ENCODE data around the gene PDK3.

The PDK3 gene

DNA sequence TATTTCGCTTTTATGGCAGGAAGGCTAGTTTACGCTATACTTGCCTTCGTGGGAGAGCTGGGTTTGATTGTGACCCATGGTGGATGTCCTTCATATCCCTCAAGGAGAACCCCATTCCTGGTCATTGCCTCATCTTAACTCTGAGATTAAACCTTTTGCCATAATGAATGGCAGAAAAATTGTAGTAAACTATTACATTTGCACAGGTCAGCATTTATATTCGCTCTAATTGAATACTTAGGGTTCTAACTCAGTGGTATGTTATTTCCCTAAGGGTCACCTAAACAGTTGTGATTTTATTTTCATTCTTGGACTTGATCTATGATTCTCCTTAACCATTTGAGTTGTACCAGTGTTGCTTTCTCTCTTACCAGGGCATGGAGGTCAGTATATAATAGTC is 13.4 kb downstream of the PDK3 start:
- DNase-seq (ENCODE audit: insufficient read length, low spot score): no peak
- no peak for FAIRE-seq
- TF ChIP-seq, protein P1, sequence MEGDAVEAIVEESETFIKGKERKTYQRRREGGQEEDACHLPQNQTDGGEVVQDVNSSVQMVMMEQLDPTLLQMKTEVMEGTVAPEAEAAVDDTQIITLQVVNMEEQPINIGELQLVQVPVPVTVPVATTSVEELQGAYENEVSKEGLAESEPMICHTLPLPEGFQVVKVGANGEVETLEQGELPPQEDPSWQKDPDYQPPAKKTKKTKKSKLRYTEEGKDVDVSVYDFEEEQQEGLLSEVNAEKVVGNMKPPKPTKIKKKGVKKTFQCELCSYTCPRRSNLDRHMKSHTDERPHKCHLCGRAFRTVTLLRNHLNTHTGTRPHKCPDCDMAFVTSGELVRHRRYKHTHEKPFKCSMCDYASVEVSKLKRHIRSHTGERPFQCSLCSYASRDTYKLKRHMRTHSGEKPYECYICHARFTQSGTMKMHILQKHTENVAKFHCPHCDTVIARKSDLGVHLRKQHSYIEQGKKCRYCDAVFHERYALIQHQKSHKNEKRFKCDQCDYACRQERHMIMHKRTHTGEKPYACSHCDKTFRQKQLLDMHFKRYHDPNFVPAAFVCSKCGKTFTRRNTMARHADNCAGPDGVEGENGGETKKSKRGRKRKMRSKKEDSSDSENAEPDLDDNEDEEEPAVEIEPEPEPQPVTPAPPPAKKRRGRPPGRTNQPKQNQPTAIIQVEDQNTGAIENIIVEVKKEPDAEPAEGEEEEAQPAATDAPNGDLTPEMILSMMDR (IDR thresholded peaks at IDR 0.05; ENCODE audit: insufficient read depth, missing control alignments): no peak

DNA sequence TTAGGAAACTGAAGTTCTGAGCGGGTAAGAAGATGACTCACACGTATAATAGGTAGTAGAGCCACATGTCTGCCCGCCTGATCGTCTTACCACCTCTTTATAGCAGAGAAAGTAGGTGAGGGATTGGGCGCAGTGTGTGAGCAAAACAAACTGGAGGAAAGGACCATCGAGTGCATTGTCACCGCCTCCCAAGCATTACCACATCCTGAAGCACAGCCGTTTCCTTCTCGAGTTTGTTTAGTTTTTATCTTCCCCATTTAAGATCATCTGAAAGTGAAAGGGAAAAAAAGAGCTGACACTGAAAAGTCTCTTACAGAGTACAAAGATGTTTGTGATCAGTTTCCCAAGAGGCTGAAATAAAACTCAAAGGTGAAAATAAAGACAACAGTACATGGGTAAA is 14.8 kb downstream of the PDK3 start:
- no peak for FAIRE-seq
- no peak for DNase-seq (ENCODE audit: insufficient read length, low spot score)
- TF ChIP-seq, protein P1 (IDR thresholded peaks at IDR 0.05; ENCODE audit: insufficient read depth, missing control alignments): no peak

GRCh38 chrX:24480400-24480865 is 15.3 kb downstream of the PDK3 start:
- TF ChIP-seq, protein P1 (IDR thresholded peaks at IDR 0.05; ENCODE audit: insufficient read depth, missing control alignments): no peak
- DNase-seq (ENCODE audit: insufficient read length, low spot score): no peak
- no peak for FAIRE-seq

GRCh38 chrX:24482823-24483415 is 17.8 kb downstream of the PDK3 start:
- DNase-seq (ENCODE audit: insufficient read length, low spot score): no peak
- FAIRE-seq: no peak
- TF ChIP-seq, protein P1 (IDR thresholded peaks at IDR 0.05; ENCODE audit: insufficient read depth, missing control alignments): no peak

DNA sequence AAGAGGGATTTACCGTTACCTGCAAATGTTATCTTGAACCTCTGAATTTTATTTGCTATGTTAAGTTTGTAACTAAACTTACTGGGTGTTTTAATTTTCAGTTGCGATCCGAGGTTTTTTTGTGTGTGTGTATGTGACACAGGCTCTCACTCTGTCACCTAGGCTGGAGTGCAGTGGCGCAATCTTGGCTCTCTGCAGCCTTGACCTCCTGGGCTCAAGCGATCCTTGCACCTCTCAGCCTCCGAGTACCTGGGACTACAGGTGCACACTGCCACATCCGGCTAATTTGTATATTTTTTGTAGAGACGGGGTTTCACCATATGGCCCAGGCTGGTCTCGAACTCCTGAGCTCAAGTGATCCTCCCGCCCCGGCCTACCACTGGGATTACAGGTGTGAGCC is 18.5 kb downstream of the PDK3 start:
- DNase-seq (ENCODE audit: insufficient read length, low spot score) (no peak), FAIRE-seq (no peak)
- TF ChIP-seq, protein P1 (IDR thresholded peaks at IDR 0.05; ENCODE audit: insufficient read depth, missing control alignments): no peak

DNA sequence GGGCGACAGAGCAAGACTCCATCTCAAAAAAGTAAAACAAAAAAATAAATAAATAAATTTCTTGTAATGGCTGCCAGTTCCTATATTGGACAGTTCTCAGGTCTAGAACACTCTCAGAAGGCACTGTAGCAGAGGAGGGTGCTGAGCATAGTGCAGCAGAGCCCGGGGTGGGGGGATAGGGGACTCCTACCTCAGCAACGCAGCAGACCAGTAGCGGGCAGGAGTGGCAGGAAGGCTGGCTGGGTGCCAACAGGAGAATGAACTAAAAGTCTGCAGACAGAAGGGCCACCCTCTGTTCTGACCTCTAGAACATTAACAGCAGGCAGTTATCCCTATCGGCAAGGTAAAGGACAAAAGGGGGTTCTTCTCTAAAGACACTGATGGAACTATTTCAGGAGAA is 20.2 kb downstream of the PDK3 start:
- no peak for FAIRE-seq
- no peak for DNase-seq (ENCODE audit: insufficient read length, low spot score)
- TF ChIP-seq, protein P1 (IDR thresholded peaks at IDR 0.05; ENCODE audit: insufficient read depth, missing control alignments): no peak

DNA sequence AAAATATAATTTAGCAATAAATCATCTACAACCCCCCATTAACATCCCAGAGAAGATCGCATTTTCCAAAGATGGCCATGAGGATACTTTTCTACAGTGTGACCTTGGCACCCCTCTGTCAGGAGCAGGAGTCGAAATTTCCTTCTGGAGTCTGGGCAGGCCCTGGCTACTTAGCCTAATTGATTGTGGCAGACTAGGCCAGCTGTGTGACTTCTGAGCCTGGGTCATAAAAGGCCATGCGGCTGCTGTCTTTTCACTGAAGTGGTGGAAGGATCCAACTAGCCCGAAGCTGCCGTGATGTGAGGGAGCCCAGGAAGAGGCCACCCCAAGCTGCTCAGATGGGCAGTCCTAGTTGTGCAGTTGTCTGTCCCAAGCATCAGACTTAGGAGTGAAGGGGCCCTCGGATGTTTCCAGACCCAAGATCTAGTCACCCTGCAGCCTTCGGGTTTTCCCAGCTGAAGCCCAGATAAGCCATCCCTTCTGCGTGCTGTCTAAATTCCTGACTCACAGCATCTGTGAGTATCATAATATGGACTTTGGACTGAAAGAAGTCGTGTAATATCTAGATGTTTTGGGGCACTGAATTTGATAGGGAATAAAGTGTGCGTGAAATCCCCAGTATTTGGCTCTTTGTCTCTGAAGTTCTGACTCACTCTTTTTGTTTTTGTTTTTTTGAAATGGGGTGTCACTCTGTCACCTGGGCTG is 21.0 kb downstream of the PDK3 start:
- TF ChIP-seq, protein P1 (IDR thresholded peaks at IDR 0.05; ENCODE audit: insufficient read depth, missing control alignments): no peak
- DNase-seq (ENCODE audit: insufficient read length, low spot score) (no peak), FAIRE-seq (no peak)
